COLO668 (cell line): ENCODE measurements around the gene ZNF518A.
"Not testable (repeated sequence)": the region's sequence is repeated elsewhere in the genome, so short reads cannot be mapped to it uniquely, and the experiment has no call there.

Experiments used
- DNase-seq: peaks from one replicate; lab custom pipeline; 2025; ENCODE audit not compliant: unreplicated experiment; lab: John Stamatoyannopoulos, UW

Gene ZNF518A

GRCh38 chr10:96136810-96137209, 6.7 kb downstream of the ZNF518A start:
- no peak for DNase-seq

GRCh38 chr10:96137567-96137966, 7.5 kb downstream of the ZNF518A start:
- DNase-seq, result no peak

- DNase-seq, result no peak
Measured at GRCh38 chr10:96138102-96138501, 8.0 kb downstream of the ZNF518A start.

GRCh38 chr10:96152437-96152836, 22.3 kb downstream of the ZNF518A start:
- no peak for DNase-seq

- no peak for DNase-seq
Measured at GRCh38 chr10:96153070-96153469, 23.0 kb downstream of the ZNF518A start.

- no peak for DNase-seq
Measured at GRCh38 chr10:96165726-96166125, 35.6 kb downstream of the ZNF518A start.

GRCh38 chr10:96168546-96168945, 38.4 kb downstream of the ZNF518A start:
- no peak for DNase-seq

GRCh38 chr10:96170230-96170629, 40.1 kb downstream of the ZNF518A start:
- no peak for DNase-seq

GRCh38 chr10:96172666-96173065, 42.6 kb downstream of the ZNF518A start:
- DNase-seq, result no peak

- DNase-seq, result no peak
Measured at GRCh38 chr10:96176985-96177384, 46.9 kb downstream of the ZNF518A start.

- DNase-seq, result no peak
Measured at GRCh38 chr10:96188421-96188820, 58.3 kb downstream of the ZNF518A start.

- no peak for DNase-seq
Measured at GRCh38 chr10:96188916-96189315, 58.8 kb downstream of the ZNF518A start.

- DNase-seq, result not testable (repeated sequence)
Measured at GRCh38 chr10:96189505-96189904, 59.4 kb downstream of the ZNF518A start.

GRCh38 chr10:96201525-96201924, 71.4 kb downstream of the ZNF518A start:
- no peak for DNase-seq

- no peak for DNase-seq
Measured at GRCh38 chr10:96205580-96205979, 75.5 kb downstream of the ZNF518A start.

GRCh38 chr10:96208271-96208670, 78.2 kb downstream of the ZNF518A start:
- DNase-seq, result no peak

- DNase-seq, result no peak
Measured at GRCh38 chr10:96208946-96209345, 78.8 kb downstream of the ZNF518A start.

- no peak for DNase-seq
Measured at GRCh38 chr10:96211764-96212163, 81.7 kb downstream of the ZNF518A start.

GRCh38 chr10:96212911-96213310, 82.8 kb downstream of the ZNF518A start:
- no peak for DNase-seq
